Epithelial cell of prostate (primary cell): Measurements from ENCODE around the gene UBQLN1.
"Not testable (repeated sequence)": the region's sequence is repeated elsewhere in the genome, so short reads cannot be mapped to it uniquely, and the experiment has no call there.

ENCODE experiments used
- DNase-seq: peaks from one replicate; pipeline ENCODE4 v3.0.0-alpha.2; 2011; ENCODE audit warnings: low read depth, low spot score
- H3K27ac ChIP-seq: fragments of 450-650 bp; 2 replicates; pipeline ENCODE4 v1.5.1; 2017; ENCODE audit warnings: mild to moderate bottlenecking

Gene UBQLN1

DNA sequence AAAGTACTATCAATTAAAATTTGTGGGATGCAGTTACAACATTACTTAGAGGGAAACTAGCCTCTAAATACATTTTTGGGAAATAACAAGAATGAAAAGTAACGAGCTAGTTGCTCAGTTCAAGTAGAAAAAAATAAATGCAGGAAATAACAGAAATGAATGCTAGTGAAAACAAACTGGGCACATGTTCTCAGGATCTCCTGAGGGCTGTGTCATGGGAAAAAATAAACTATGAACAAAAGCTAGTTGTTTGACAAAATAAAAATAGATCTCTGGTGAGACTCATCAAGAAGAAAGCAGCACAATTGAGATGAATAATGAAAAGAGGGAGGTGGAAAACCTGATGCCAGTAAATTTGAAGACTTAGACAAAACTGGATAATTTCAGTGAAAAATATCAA is 68.5 kb downstream of the UBQLN1 start:
- DNase-seq, result no peak
- H3K27ac ChIP-seq, result no peak overlapping the region

DNA sequence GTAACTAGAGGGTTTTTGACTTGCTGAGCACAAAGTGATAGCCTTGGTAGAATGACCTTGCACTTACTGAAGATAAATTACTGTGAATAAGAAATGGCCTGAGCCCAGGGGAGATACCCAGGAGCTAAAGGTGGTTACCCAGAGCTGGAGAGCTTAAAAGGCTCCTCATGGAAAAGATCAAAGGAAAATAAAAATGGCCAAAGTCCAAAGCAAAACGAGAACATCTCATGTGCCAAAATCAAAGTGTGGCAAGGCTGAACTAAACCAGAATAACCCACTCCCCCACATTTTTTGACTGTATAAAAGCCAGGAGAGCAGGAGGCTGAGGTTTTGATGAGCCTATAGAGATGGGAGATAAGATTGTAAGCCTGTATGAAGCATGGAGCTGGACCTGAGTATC is 70.4 kb downstream of the UBQLN1 start:
- H3K27ac ChIP-seq, result no peak overlapping the region
- no peak for DNase-seq

DNA sequence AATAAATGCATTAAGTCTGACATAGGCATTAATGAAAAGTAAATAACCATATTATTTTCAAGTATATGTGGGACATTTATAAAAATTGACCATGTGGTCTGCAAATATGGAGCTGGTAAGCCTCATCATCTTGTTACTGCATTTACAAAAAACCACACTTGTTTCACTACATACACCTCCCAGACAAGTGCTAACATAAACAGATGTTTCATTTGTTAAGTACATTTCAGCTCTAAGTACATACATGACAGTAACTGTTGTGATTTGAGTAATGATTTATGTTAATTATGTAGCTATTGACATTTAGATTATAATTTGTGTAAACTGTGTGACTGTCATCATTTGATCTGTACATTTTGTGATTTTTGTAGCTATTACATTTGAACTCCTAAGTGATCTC is 70.9 kb downstream of the UBQLN1 start:
- no peak overlapping the region for H3K27ac ChIP-seq
- DNase-seq, result no peak

DNA sequence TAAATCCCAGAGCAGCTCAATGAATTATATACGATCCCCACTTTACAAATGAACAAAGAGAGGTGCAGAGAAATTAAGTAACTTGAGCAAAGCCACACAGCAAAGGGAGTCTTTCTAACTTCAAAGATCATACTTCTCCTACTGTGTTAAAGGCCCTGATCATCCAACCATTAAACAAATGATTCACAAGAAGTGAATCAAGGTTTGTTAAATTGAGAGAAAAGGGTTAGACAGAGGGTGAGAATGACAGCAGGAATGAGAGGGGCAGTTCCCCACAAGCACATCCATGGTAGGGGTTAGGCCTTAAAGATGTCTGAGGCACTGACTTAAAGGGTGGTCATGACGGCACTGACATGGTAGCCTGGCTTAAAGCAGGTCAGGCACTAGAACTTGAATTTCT is 74.1 kb downstream of the UBQLN1 start:
- no peak overlapping the region for H3K27ac ChIP-seq
- no peak for DNase-seq

DNA sequence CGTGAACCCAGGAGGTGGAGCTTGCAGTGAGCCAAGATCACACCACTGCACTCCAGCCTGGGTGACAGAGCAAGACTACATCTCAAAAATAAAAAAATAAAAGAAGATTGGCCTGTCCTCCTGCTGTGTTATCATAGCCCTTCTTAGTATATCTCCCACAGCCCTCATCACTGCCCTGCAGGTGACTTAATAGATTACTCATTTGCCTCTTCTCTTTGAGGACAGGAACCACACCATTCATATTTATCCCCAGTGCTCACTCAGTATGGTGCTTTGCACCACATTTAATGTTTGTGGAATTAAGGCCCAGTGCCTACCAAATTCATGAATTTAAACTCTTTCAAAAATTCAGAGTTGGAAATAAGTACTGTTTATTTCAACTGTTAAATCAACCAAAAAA is 74.5 kb downstream of the UBQLN1 start:
- no peak overlapping the region for H3K27ac ChIP-seq
- no peak for DNase-seq

DNA sequence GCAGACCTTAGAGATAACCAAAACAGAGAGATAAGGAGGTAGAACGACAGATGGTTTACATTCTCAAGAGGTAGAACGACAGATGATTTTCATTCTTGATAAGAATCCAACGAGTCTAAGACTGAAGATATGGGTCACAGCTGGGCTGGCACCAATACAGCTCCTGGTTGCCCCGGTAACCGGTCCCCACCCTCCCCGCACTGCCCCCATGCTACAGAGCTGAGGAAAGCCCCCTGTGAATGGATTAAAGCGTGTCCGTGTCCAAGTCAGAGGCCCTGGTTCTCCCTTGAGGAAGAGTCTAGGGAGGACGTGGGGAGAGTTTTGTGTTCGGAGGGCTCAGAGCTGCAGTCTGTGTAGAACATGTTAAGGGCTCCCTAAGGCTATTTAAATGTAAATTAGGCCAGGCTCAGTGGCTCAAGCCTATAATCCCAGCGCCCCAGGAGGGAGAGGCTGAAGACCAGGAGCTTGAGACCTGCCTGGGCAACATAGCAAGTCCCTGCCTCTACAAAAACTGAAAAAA is 76.8 kb downstream of the UBQLN1 start:
- DNase-seq, result no peak
- no peak overlapping the region for H3K27ac ChIP-seq

DNA sequence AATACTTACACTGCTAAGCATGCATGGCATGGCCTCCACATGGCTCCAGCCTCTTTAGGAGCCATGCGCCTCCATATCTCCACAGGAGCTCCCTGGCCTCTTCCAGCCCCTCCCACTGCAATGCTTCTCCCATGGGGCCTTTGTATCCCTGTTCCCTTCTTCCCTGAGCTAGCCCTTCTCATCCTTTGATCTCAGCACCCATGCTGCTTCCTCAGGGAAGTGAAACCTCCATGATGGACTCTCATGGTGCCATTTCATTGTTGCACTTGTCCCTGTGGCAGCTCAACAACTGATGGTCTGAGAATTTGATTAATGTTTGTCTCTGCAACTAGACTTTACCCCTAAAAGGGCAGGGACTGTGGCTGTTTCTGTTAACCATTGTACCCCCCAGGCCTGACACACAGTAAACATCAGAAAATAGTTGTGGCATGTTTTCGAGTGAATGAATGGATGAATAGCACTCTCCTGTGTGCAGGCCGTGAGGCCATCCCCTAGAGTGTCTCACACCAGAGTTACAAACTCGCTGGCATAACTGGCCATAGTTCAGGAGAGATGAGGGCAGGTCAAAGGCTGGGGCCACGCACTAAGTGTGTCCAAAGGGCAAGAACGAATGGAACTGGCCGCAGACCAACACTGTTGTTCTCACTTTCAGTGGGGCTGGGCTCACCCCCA is 78.2 kb downstream of the UBQLN1 start:
- DNase-seq, result no peak
- no peak overlapping the region for H3K27ac ChIP-seq

DNA sequence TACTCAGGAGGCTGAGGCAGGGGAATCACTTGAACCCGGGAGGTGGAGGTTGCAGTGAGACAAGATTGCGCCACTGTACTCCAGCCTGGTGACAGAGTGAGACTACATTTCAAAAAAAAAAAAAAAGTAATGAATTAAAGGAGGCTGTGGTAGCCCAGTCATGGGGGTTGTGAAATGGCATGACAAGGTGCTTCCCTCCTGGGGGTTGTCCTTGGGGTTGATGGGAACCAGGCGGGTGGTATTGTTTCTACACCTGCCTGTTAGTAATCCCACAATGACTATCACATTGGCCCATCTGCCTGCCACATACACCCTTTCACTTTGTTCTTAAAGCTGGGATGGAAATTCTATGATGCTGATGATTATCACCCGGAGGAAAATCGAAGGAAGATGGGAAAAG is 79.2 kb downstream of the UBQLN1 start:
- DNase-seq, result no peak
- H3K27ac ChIP-seq, result no peak overlapping the region

DNA sequence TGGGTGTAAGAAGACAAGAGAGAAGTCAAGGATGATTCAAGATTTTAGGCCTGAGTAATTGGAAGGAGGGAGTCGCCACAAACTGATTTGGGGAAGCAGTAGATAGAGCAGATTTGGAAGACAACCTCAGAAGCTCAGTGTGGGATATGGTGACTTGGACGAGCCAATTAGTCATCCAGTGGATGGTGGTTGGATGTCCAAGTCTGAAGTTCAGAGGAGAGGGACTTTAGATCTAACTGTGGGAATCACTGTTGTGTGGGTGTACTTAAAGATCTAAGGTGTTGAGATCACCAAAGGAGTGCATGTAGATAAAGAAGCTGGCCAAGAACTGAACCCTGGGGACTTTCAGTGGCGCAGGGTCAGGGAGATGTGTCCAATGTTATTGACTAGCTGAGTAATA is 82.6 kb downstream of the UBQLN1 start:
- DNase-seq, result no peak
- H3K27ac ChIP-seq, result no peak overlapping the region

DNA sequence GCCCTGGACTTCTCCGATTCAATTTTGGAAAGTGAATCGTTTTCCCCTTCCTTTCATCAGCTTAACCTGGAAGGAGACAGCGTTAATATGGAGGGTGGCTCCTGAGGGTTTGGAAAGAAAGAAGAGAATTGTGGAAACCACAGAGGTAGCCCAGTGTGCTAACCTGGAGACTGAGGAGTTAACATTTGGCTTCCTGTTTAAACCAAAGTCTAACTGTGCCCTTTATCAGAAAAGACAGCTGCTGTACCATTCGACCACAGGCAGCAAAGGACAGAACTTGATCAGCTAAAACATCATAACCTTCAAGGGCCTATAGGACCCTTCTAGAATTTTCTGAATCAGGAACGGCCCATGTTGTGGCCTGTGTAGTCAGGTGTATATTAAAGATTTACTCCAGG is 84.1 kb downstream of the UBQLN1 start:
- peak overlapping the region; percentile 59 for H3K27ac ChIP-seq
- no peak for DNase-seq

DNA sequence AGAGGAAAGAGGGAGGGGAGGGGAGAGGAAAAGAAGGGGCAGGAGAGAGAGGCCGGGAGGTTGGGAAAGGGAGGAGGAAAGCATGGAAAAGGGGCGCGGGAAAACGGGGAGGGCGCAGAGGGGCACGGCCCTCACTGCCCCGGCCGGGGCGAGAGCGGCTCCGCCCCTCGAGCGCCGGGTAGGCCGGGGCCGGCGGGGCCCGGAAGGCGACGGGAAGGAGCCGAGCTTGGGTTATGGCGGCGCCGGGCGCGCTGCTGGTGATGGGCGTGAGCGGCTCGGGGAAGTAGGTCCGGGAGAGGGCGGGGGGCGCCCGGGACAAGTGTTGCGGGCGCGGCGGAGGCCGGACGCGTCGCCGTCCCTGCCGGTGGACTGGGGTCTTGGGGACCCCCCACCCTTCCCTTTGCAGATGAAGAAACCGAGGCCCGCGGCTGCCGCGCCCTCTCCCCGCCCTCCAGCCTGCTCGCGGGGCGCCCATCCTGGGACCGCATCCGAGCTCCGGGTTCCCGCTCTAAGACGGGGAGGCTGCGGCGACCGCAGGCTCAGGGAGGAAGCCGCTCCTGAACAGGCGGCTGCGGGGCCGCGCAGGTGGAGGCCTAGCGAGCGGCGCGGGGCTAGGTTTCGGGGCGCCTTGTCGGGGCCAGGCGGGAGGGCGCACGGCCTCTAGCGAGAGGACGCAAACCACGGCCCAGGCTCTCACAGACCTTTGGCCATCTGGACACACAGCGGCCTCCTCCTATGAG is 84.6 kb downstream of the UBQLN1 start, which contains the start of gene IDNK:
Gene IDNK, plus strand, starts transcription at position 205 of the 740 bp plus-strand sequence. Its CDS starts 29 bp downstream, at position 234.
- peak within 1 kb of the TSS; percentile 59 for H3K27ac ChIP-seq
- no peak for DNase-seq

DNA sequence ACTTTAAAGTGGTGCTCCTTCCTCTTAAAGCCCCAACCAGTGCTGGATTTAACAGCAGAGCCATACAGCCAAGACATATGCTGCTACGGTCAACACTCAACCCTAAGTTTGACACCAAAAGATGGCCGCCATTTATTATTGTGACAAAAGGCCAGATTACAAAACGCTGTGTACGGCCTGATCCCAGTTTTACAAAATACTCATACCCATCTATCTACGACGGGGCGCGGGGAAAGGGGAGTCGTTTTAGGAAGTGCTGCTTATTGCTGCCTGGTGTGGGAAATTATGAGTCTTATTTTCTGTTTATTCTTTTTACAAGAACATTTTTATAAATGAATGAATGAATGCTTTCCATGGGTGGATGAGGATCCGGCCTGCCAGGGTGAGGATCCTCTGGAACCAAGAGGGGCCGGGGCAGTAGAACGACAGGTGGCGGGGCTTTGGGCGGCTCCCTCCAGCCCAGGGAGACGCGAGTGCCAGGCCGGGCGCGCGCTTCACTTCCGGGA is 85.3 kb downstream of the UBQLN1 start:
- DNase-seq, result no peak
- peak overlapping the region; percentile 59 for H3K27ac ChIP-seq

DNA sequence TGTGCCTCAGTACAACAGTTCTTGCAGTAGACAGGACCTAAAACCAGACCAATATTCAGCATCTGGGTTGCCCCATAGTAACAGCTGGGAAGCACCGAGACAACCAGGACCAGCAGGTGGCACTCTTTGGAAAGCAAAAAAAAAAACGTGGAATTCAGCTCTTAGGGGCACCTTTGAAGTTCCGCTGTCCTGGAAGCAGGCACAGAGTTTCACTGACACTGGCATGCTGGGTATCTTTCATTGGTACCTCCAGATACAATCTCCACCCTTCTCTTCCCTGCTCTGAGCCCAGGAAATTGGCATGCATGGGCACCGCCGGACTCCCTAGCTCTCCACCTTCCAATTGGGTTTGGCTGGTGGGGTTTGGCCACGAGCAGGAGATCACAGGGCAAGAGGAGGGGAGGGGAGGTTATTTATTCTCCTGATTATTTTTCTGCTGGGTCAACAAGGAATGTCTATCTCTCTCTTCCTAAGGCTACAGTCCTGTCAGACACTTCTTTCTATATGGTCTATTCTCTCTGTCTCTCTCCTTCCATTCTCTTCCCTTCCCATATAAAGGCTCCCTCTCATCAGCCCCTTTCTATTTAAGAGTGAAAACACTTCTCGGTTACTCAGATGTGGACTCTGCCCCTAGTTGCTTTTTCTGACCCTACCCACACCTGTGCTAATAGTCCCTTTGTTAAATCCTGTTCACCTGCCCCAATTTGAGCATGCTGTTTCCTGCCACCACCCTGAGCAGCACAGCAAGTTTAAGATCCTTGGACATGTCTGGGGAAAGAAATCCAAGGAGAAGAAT is 86.7 kb downstream of the UBQLN1 start:
- DNase-seq, result peak; percentile 6
- no peak overlapping the region for H3K27ac ChIP-seq

DNA sequence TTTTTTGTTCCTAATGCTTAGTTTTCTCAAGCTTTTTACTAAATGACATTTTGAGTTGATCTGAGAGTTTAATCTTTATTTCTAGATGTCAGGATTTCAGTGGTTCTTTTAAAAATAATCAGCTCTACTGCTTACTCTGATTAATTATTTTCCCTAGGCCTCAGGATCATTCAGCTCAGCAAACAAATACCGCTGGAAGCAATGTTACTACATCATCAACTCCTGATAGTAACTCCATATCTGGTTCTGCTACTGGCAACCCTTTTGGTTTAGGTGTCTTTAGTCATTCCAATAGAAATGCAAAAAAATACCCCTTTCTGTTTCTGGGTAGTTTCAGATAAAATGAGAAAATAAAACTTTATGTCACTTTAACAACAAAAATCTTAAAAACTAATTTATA is 90.5 kb downstream of the UBQLN1 start:
- H3K27ac ChIP-seq, result no peak overlapping the region
- DNase-seq, result no peak

DNA sequence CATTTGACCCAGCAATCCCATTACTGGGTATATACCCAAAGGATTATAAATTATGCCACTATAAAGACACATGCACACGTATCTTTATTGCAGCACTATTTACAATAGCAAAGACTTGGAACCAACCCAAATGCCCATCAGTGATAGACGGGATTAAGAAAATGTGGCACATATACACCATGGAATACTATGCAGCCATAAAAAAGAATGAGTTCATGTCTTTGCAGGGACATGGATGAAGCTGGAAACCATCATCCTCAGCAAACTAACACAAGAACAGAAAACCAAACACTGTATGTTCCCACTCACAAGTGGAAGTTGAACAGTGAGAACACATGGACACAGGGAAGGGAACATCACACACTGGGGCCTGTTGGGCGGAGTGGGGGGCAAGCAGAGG is 94.5 kb downstream of the UBQLN1 start:
- H3K27ac ChIP-seq, result not testable (repeated sequence)

More for the DNA sequence above, 94.5 kb downstream of the UBQLN1 start:
- DNase-seq, result not testable (repeated sequence)
